HG02571 (cell line): ENCODE data around the gene TBL1XR1.

Source experiments
- ATAC-seq: cut with Tn5 transposase; IDR thresholded peaks from one replicate; pipeline ENCODE4 v1.9.1; 2021; ENCODE audit warnings: mild to moderate bottlenecking, moderate library complexity; ENCODE audit not compliant: unreplicated experiment

Gene TBL1XR1

GRCh38 chr3:177114253-177114652, 83.0 kb downstream of the TBL1XR1 start:
- no peak for ATAC-seq

- ATAC-seq: no peak
Observed at GRCh38 chr3:177111541-177111949, 85.7 kb downstream of the TBL1XR1 start.

- no peak for ATAC-seq
Observed at GRCh38 chr3:177110895-177111294, 86.4 kb downstream of the TBL1XR1 start.

- no peak for ATAC-seq
Observed at GRCh38 chr3:177110386-177110785, 86.9 kb downstream of the TBL1XR1 start.

GRCh38 chr3:177109688-177110330, 87.5 kb downstream of the TBL1XR1 start:
- ATAC-seq: no peak

GRCh38 chr3:177108648-177109047, 88.6 kb downstream of the TBL1XR1 start:
- ATAC-seq: no peak

- ATAC-seq: no peak
Observed at GRCh38 chr3:177107461-177108239, 89.6 kb downstream of the TBL1XR1 start.

GRCh38 chr3:177106594-177106993, 90.7 kb downstream of the TBL1XR1 start:
- no peak for ATAC-seq

- no peak for ATAC-seq
Observed at GRCh38 chr3:177106184-177106583, 91.1 kb downstream of the TBL1XR1 start.

- no peak for ATAC-seq
Observed at GRCh38 chr3:177105623-177106022, 91.7 kb downstream of the TBL1XR1 start.

GRCh38 chr3:177104299-177104992, 92.8 kb downstream of the TBL1XR1 start:
- ATAC-seq: no peak

- ATAC-seq: no peak
Observed at GRCh38 chr3:177102553-177102952, 94.7 kb downstream of the TBL1XR1 start.

- ATAC-seq: no peak
Observed at GRCh38 chr3:177098551-177098950, 98.7 kb downstream of the TBL1XR1 start.

GRCh38 chr3:177096615-177097014, 100.7 kb downstream of the TBL1XR1 start:
- no peak for ATAC-seq

GRCh38 chr3:177093966-177094365, 103.3 kb downstream of the TBL1XR1 start:
- no peak for ATAC-seq

GRCh38 chr3:177089901-177090300, 107.4 kb downstream of the TBL1XR1 start:
- ATAC-seq: no peak

- ATAC-seq: no peak
Observed at GRCh38 chr3:177089110-177089509, 108.2 kb downstream of the TBL1XR1 start.

GRCh38 chr3:177085794-177086193, 111.5 kb downstream of the TBL1XR1 start:
- ATAC-seq: no peak

- ATAC-seq: no peak
Observed at GRCh38 chr3:177084616-177085015, 112.7 kb downstream of the TBL1XR1 start.

GRCh38 chr3:177080122-177080521, 117.2 kb downstream of the TBL1XR1 start:
- ATAC-seq: no peak

GRCh38 chr3:177079684-177080083, 117.6 kb downstream of the TBL1XR1 start:
- ATAC-seq: no peak
